ENCODE measurements around the gene LNX1. TPM values are rescaled to one million over a fixed set of nuclear protein-coding genes. Genes with fewer than 3 reads are reported as not detected.
"Not testable (repeated sequence)": the region's sequence is repeated elsewhere in the genome, so short reads cannot be mapped to it uniquely, and the experiment has no call there.

The LNX1 gene
- polyA plus RNA-seq, 4 donors = 16.9 to 22.4 (median 18.7) TPM

- no peak for DNase-seq (ENCODE audit: low read depth in 4 of 4, low spot score in 3 of 4)
Measured at GRCh38 chr4:53477636-53478035, 113.7 kb downstream of the LNX1 start.

- no peak for DNase-seq (ENCODE audit: low read depth in 4 of 4, low spot score in 3 of 4)
Measured at GRCh38 chr4:53477038-53477565, 114.2 kb downstream of the LNX1 start.

- DNase-seq (ENCODE audit: low read depth in 4 of 4, low spot score in 3 of 4) = no peak
Measured at GRCh38 chr4:53476232-53477037, 114.9 kb downstream of the LNX1 start.

- not testable (repeated sequence) for DNase-seq (ENCODE audit: low read depth in 4 of 4, low spot score in 3 of 4)
Measured at GRCh38 chr4:53466576-53466975, 124.7 kb downstream of the LNX1 start.

- DNase-seq (ENCODE audit: low read depth in 4 of 4, low spot score in 3 of 4) = no peak
Measured at GRCh38 chr4:53465891-53466290, 125.4 kb downstream of the LNX1 start.

GRCh38 chr4:53465281-53465680 lies 126.0 kb downstream of the LNX1 start:
- DNase-seq (ENCODE audit: low read depth in 4 of 4, low spot score in 3 of 4) = no peak

GRCh38 chr4:53463340-53463739 lies 127.9 kb downstream of the LNX1 start:
- no peak for DNase-seq (ENCODE audit: low read depth in 4 of 4, low spot score in 3 of 4)

- DNase-seq (ENCODE audit: low read depth in 4 of 4, low spot score in 3 of 4) = no peak
Measured at GRCh38 chr4:53461244-53461643, 130.0 kb downstream of the LNX1 start.

- no peak for DNase-seq (ENCODE audit: low read depth in 4 of 4, low spot score in 3 of 4)
Measured at GRCh38 chr4:53459548-53459947, 131.7 kb downstream of the LNX1 start.

- no peak for DNase-seq (ENCODE audit: low read depth in 4 of 4, low spot score in 3 of 4)
Measured at GRCh38 chr4:53456178-53456577, 135.1 kb downstream of the LNX1 start.

- DNase-seq (ENCODE audit: low read depth in 4 of 4, low spot score in 3 of 4) = peak in 1 of 4 donors; percentile 3
Measured at GRCh38 chr4:53455766-53456165, 135.5 kb downstream of the LNX1 start.

- DNase-seq (ENCODE audit: low read depth in 4 of 4, low spot score in 3 of 4) = no peak
Measured at GRCh38 chr4:53453385-53453784, 137.9 kb downstream of the LNX1 start.

- no peak for DNase-seq (ENCODE audit: low read depth in 4 of 4, low spot score in 3 of 4)
Measured at GRCh38 chr4:53450773-53451172, 140.5 kb downstream of the LNX1 start.

- no peak for DNase-seq (ENCODE audit: low read depth in 4 of 4, low spot score in 3 of 4)
Measured at GRCh38 chr4:53444954-53445353, 146.3 kb downstream of the LNX1 start.

- DNase-seq (ENCODE audit: low read depth in 4 of 4, low spot score in 3 of 4) = no peak
Measured at GRCh38 chr4:53441564-53441963, 149.7 kb downstream of the LNX1 start.

GRCh38 chr4:53436251-53436650 lies 155.0 kb downstream of the LNX1 start:
- DNase-seq (ENCODE audit: low read depth in 4 of 4, low spot score in 3 of 4) = no peak

- DNase-seq (ENCODE audit: low read depth in 4 of 4, low spot score in 3 of 4) = no peak
Measured at GRCh38 chr4:53432528-53433424, 158.5 kb downstream of the LNX1 start.

GRCh38 chr4:53431052-53431451 lies 160.2 kb downstream of the LNX1 start:
- no peak for DNase-seq (ENCODE audit: low read depth in 4 of 4, low spot score in 3 of 4)

- no peak for DNase-seq (ENCODE audit: low read depth in 4 of 4, low spot score in 3 of 4)
Measured at GRCh38 chr4:53427366-53427765, 163.9 kb downstream of the LNX1 start.

- DNase-seq (ENCODE audit: low read depth in 4 of 4, low spot score in 3 of 4) = no peak
Measured at GRCh38 chr4:53424280-53424679, 167.0 kb downstream of the LNX1 start.

- no peak for DNase-seq (ENCODE audit: low read depth in 4 of 4, low spot score in 3 of 4)
Measured at GRCh38 chr4:53422367-53422766, 168.9 kb downstream of the LNX1 start.

All from right renal pelvis (tissue), 4 donors.